ENCODE data around the gene CSHL1.

DNA sequence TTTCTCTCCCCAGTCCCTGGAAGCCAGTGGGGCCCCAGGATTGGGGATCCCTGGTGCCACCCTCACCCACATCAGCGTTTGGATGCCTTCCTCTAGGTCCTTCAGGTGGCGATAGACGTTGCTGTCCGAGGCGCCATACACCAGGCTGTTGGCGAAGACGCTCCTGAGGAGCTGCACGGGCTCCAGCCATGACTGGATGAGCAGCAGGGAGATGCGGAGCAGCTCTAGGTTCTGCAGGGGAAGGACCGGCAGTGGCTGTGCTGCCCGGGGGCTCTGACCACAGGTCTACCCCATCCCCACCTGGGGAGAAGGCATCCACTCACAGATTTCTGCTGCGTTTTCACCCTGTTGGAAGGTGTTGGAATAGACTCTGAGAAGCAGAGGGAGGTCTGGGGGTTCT, 30.4 kb downstream of the CSHL1 start:
- TF ChIP-seq, protein P1, sequence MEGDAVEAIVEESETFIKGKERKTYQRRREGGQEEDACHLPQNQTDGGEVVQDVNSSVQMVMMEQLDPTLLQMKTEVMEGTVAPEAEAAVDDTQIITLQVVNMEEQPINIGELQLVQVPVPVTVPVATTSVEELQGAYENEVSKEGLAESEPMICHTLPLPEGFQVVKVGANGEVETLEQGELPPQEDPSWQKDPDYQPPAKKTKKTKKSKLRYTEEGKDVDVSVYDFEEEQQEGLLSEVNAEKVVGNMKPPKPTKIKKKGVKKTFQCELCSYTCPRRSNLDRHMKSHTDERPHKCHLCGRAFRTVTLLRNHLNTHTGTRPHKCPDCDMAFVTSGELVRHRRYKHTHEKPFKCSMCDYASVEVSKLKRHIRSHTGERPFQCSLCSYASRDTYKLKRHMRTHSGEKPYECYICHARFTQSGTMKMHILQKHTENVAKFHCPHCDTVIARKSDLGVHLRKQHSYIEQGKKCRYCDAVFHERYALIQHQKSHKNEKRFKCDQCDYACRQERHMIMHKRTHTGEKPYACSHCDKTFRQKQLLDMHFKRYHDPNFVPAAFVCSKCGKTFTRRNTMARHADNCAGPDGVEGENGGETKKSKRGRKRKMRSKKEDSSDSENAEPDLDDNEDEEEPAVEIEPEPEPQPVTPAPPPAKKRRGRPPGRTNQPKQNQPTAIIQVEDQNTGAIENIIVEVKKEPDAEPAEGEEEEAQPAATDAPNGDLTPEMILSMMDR (IDR thresholded peaks at IDR 0.05), result no peak
- no peak for TF ChIP-seq EZH2 (IDR thresholded peaks at IDR 0.05; ENCODE audit: borderline replicate concordance, insufficient read depth, low read depth, low read length, poor library complexity, severe bottlenecking)
